ENCODE measurements around the gene LNPEP.

LNPEP gene

DNA sequence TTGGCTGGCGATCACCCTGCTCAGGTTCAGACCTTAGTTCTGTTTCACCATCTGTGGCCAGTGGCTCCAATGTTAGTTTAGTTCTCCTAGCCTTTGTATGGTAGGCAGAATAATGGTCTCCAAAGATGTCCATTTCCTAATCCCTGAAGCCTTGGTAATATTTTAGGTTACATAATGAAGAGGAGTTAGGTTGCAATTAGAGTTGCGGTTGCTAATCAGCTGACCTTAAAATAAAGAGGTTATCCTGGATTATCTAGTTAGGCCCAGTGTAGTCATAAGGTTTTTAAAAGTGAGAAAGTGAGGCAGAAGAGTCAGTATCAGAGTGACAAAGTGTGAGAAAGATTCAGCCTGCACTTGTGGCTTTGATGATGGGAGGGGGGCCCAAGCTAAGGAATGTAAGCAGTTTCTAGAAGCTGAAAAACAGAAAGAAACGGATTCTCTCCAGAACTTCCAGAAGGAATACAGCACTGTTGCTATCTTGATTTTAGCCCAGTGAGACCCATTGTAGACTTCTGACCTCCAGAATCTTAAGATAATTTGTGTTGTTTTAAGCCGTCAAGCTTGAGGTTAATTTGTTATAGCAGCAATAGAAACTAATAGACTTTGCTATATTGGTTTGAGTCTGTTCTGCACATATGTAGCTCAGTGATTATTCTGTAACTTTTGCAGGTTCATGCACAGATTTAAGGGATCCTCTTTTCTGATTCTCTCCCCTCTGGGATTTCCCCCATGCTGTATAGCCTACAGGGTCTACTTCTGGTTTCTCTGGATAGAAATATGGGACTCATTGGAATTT is 21.6 kb downstream of the LNPEP start:
- no peak overlapping the region for H3K27ac ChIP-seq
- no peak for DNase-seq (ENCODE audit: low read depth, low spot score)

DNA sequence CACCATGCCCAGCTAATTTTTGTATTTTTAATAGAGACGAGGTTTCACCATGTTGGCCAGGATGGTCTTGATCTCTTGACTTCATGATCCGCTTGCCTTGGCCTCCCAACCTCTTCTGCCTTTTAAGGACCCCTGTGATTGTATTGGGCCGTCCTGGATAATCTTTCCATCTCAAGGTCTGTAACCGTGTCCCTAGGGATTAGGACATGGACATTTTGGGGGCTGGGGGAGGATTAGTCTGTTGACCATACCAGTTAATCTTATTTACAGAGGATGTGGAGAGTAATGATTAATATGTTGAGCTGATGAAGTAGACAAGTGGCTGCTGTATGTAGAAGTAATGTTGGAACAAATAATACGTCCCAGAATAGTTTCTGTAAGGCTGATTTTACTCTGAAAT is 23.1 kb downstream of the LNPEP start:
- DNase-seq (ENCODE audit: low read depth, low spot score): no peak
- H3K27ac ChIP-seq: no peak overlapping the region

- DNase-seq (ENCODE audit: low read depth, low spot score): no peak
- H3K27ac ChIP-seq: no peak overlapping the region
These were observed 25.2 kb downstream of the LNPEP start for GRCh38 chr5:96961053-96961452.

DNA sequence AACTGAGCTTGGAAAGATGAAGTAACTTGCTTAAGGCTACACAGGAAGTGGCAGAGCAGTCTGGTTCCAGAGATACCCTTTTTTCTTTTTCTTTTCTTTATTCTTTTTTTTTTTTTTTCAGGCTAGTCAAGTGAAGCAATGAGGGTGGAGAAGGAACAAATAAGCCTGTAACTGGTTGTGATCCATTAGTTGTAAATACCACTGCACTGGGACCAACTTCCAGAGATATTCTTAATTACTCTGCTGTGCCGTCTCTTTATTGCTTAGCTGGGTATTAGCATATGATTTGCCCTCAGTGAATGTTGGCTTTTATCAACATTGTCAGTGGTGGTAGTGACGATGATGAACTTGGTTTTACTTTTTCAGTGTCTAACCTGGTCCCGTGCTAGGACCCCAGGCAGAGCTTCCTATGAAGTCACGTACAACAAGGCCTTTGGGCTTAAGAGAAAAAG is 26.7 kb downstream of the LNPEP start:
- no peak overlapping the region for H3K27ac ChIP-seq
- no peak for DNase-seq (ENCODE audit: low read depth, low spot score)

- no peak overlapping the region for H3K27ac ChIP-seq
- DNase-seq (ENCODE audit: low read depth, low spot score): no peak
These were observed 27.4 kb downstream of the LNPEP start for GRCh38 chr5:96963267-96963666.

GRCh38 chr5:96966801-96967200 is 30.9 kb downstream of the LNPEP start:
- no peak for DNase-seq (ENCODE audit: low read depth, low spot score)
- H3K27ac ChIP-seq: no peak overlapping the region

DNA sequence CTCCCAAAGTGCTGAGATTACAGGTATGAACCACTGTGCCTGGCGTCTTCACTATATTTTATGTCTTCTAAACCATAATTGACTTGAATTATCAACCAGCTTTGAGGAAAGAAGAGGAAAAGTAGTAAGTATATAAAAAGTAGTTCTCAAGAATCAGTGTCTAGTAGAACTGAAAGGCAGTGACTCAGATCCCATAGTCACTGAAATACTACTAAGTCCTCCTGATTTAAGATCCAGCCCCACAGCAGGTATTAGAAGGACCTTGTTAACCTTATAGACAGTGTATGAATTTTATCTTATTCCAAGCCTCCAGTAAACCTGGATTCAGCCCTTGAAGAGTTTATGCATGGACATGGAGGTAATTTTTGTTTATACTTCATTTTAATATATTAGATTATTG is 31.5 kb downstream of the LNPEP start:
- no peak for DNase-seq (ENCODE audit: low read depth, low spot score)
- H3K27ac ChIP-seq: no peak overlapping the region

DNA sequence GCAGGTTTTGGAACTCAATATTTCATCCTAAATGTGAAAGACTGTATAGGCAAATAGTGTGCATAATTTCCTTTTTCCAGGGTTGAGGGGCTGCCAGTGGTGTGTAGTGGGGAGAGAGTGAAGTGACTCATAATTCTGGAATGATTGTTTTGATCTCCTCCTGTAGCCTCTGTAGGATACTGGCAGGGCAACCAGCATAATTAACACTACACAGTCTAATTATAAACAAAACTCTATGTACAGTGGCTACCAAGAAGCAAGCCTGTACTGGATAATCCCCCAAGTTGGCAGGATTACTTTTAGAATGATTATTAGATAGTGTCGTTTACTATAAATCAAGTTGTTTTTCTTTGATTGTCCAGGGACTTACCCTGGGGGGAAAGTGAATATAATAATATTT is 32.2 kb downstream of the LNPEP start:
- H3K27ac ChIP-seq: no peak overlapping the region

DNA sequence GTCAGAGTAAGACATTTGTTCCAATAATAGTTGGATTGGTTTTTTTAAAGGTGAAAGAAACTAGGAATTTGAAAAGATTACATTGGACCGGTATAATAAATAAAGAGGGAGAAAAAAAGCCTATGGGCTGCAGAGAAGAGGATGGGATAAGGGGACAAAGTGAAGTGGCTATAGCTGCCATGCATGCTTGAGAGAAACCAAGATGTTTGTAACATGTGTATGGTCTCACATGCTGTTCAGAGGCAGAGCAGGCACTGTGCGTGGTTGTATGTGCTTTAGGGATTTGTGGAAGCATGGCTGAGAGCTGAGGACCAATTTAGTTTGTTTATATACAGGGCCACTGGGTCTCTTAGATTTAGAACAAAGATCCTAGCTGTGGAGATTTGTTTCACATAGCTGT is 32.7 kb downstream of the LNPEP start:
- no peak for DNase-seq (ENCODE audit: low read depth, low spot score)
- no peak overlapping the region for H3K27ac ChIP-seq

More for the DNA sequence above, 32.2 kb downstream of the LNPEP start:
- DNase-seq (ENCODE audit: low read depth, low spot score): no peak

GRCh38 chr5:96969366-96969765 is 33.5 kb downstream of the LNPEP start:
- no peak overlapping the region for H3K27ac ChIP-seq
- DNase-seq (ENCODE audit: low read depth, low spot score): no peak

DNA sequence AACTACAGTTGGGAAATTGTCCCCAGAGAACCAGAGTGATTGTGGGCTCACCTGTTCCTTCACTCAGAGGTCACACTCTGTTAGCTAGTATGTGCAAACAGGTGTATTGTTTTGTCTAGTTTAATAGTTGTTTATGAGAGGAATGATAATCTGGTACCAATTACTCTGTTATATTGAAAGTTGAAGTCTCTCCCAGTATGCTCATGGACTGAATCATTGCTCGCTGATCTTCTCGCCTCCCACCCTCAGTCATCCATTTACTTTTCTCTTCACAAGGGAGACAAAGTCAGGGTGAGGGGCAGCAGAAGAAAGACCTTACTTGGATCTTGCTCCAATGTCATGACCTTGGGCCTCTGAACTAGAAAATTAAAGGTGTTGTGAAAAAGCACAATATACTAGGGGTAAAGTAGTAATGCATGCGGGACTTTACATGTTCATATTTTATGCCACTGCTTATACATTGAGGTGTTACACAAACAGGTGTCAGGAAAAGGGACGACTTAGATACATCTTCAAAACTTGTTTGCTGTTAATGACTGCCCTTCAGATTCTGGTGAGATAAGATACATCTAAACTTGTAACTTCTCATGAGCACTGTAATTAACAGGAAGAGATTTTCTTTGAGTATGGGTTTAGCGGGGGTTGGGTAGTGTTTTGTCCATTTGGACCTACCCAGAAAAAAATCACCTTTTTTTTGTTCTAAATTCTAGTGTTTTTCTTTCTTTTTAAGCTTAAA is 36.9 kb downstream of the LNPEP start:
- DNase-seq (ENCODE audit: low read depth, low spot score): no peak
- H3K27ac ChIP-seq: no peak overlapping the region

DNA sequence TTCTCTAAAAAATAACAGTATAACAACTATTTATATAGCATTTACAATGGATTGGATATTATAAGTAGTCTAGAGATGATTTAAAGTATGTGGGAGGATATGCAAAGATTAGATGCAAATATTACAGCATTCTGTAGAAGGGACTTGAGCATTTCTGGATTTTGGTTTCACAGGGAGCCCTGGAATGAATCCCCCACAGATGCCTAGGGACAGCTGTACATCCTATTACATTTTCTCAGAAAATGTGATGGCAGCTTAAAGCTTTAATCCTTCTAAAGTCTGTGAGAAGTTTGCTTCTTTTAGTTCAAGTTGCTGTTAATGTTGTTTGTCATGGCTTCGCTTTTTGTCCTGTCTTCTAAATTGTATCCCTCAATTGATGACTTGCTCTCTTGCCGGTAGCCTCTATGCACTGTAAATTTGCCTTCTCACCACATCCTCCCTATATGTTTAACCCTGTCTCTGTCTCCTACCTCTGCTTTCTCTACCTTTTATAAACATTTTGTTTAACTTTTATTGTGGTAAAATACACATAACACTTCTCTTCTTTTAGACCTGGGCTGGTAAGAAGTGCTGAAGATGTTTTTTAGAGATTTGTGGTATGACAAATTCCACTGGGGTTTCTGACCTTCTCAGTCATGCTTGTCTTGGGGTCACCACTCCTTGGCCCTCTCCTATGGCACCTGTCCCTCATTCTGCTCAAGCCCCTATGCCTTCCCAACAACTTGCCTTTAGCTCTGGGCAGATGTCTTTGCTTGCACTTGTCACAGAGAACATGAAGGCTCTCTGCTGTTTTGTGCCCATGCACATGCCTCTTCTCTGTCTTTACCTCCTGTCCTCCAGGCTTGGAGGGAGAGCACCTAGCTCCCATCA is 37.9 kb downstream of the LNPEP start:
- no peak for DNase-seq (ENCODE audit: low read depth, low spot score)
- no peak overlapping the region for H3K27ac ChIP-seq

DNA sequence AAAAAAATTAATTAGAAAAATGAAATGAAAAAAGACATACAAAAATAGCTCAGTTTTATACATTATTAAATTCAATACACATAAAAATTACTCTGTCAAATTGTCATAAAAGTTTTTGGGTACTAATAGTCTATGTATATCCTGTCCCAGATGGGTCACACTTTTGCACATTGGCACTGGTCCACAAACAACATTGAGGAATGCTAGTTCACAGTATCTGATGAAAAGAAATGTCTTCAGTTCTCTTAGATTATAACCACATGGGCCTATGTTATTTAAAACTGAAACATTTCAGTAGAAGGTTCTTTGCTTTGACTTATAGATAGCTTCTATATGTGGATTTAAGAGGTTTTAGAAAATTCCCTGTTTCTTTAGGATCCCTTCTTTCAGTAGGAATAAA is 39.8 kb downstream of the LNPEP start:
- no peak for DNase-seq (ENCODE audit: low read depth, low spot score)
- H3K27ac ChIP-seq: no peak overlapping the region

GRCh38 chr5:96977228-96977627 is 41.3 kb downstream of the LNPEP start:
- DNase-seq (ENCODE audit: low read depth, low spot score): no peak
- no peak overlapping the region for H3K27ac ChIP-seq

- DNase-seq (ENCODE audit: low read depth, low spot score): no peak
- no peak overlapping the region for H3K27ac ChIP-seq
These were observed 43.1 kb downstream of the LNPEP start for GRCh38 chr5:96978812-96979449.

DNA sequence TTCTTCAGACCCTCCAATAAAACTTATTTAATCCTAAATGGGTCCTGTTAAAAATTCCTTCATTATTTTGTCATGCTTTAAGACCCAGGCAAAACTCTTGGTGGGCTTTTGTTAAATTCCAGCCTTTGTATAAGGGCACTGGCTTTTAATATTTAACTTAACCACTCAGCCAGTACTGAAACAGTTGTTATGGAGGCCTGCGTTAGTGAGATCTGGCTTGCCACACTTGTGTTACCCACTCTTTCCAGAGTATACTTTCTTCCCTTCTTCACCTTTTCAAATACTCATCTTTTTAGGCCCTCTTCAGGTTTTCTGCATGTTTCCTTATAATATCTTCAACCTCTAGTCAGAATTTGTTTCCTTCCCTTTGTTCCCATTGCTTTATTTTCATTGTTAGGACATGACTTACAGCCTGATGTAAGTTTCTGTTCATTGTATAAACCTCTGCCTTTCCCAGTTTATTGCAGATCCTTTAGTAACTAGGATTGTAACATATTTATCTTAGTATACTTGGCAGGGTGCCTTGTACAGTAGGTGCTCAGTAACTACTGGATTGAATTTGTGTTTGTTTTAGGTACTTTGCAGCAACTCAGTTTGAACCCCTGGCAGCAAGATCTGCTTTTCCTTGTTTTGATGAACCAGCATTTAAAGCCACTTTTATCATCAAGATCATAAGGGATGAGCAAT is 48.8 kb downstream of the LNPEP start:
- peak overlapping the region; percentile 46 for H3K27ac ChIP-seq
- no peak for DNase-seq (ENCODE audit: low read depth, low spot score)

- no peak for DNase-seq (ENCODE audit: low read depth, low spot score)
- no peak overlapping the region for H3K27ac ChIP-seq
These were observed 50.6 kb downstream of the LNPEP start for GRCh38 chr5:96986450-96986849.

DNA sequence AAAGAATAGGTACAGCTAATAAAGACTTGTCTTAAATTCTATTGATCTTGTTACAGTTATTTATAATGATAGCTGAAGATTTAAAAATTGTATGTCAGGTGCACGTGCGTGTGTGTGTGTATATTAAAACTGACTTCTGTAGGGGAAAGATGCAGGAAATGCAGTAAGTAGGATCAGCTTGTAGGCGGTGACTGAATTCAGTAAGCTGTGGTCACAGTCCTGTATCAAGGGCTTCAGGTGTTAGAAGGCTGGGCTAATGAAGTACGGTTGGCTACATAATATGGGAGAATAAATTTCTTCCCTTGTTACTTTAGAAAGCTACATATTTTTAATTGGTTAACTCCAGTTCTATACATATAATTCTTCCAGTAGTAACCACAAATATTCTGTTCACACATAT is 54.2 kb downstream of the LNPEP start:
- no peak overlapping the region for H3K27ac ChIP-seq
- no peak for DNase-seq (ENCODE audit: low read depth, low spot score)

GRCh38 chr5:96991708-96992107 is 55.8 kb downstream of the LNPEP start:
- H3K27ac ChIP-seq: no peak overlapping the region
- DNase-seq (ENCODE audit: low read depth, low spot score): no peak

- DNase-seq (ENCODE audit: low read depth, low spot score): no peak
- H3K27ac ChIP-seq: no peak overlapping the region
These were observed 57.9 kb downstream of the LNPEP start for GRCh38 chr5:96993760-96994159.
